GM12801 (cell line): Measurements from ENCODE around the gene CLDN6.

ENCODE experiments used
- CTCF ChIP-seq: IDR thresholded peaks from one replicate; pipeline ENCODE4 v1.5.1; 2011; ENCODE audit warnings: control low read depth; ENCODE audit not compliant: insufficient read length; ENCODE audit errors: extremely low read depth

Gene CLDN6

DNA sequence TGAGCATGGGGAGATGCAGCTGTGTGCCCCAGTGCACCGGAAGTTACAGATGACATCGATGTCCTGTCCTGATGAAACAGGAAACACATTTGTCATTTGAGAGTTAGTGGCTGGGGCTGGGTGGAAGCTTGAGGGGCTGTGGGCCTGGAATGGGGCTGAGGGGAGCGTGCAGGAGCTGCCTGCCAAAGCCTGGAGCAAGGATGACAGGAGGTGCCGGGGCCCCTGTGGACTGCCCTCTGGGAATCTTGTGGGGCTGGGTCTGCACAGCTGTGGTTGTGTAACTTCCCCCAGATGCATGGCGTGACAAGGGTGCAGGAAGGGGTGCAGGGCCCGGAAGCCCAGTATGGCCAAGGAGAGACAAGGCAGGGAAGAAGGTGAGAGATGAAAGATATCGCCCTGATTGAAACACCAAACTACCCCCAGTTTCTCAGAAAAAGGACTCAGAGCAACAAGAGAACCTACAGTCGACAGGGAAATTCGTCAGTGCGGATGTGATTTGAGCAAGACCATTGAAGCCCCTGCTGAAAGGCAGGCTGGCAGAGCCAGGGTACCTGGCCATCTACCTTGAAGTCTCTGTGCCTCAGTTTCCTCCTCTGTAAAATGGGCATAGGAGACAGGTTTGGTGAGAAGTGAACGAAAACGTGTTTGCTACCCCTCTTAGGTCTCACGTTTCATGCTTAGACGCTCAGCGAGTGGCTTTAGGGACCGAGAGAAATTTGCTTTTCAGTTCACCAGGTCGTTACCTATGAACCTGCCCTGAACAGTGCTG lies 37.2 kb upstream of the CLDN6 start:
- TF ChIP-seq CTCF, result no peak

DNA sequence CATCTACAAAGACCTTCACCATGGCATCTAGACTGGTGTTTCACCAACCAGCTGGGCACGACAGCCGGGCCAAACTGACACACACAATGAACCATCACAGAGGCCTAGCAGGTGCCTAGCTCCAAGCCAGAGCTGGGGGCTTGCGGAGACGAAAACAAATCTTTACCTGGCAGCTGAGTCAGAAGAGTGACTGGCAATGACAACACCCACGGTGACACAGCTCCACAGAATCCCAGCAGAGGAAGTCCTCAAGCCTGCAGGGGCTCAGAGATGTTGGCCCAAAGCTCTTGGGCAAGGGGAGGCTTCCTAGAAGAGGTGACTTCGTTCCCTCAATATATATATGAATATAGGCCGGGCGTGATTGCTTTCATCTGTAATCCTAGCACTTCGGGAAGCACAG lies 33.5 kb upstream of the CLDN6 start:
- no peak for TF ChIP-seq CTCF

GRCh38 chr16:3051009-3051408 lies 33.0 kb upstream of the CLDN6 start:
- TF ChIP-seq CTCF, result no peak

GRCh38 chr16:3050487-3050886 lies 32.5 kb upstream of the CLDN6 start:
- no peak for TF ChIP-seq CTCF

GRCh38 chr16:3049921-3050481 lies 32.0 kb upstream of the CLDN6 start:
- no peak for TF ChIP-seq CTCF

DNA sequence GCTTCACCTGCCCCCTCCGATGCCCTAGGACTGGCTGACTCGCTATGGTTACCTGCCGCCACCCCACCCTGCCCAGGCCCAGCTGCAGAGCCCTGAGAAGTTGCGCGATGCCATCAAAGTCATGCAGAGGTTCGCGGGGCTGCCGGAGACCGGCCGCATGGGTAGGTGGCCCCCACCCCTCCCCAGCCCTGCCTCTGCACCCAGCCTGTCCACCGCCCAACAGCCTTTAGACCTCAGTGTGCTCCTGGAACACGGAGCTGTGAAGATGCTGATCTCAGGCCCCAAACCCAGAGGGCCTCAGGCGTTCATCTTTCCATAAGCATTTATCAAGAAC lies 29.4 kb upstream of the CLDN6 start:
- no peak for TF ChIP-seq CTCF

DNA sequence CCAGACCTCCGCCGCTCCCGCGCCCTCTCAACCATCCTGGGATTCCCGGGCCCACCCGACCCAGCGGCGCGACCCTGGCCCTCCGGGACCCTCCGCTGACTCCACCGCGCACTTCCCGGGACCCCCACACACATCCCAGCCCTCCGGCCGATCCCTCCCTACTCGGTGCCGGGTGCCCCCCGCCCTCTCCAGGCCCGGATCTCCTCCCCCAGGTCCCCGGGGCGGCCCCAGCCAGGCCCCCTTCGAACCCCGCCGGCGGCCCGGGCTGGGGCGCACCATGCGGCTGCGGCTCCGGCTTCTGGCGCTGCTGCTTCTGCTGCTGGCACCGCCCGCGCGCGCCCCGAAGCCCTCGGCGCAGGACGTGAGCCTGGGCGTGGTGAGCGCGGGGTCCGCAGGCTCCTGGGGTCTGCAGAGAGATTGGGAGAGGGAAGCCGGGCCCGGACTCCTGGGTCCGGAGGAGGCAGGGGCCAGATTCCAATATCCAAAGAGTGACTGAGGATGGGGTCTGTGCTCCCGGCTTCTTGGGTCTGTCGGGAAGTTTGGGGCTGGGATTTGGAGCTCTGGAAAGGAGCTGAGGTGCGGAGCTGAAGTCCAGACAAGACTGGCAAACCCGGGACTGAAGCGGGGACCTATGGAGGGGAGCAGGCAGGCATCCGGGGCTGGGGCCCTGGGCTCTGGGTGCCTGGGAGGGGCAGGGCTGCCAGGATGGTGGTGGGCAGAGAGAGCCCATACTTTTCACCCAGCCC lies 28.8 kb upstream of the CLDN6 start:
- TF ChIP-seq CTCF, result no peak
